HG03064 (cell line): Measurements from ENCODE around the gene PODXL.
A peak's percentile ranks its signal among the peaks of the same experiment; 100 is the strongest.
"Not testable (repeated sequence)": the region's sequence is repeated elsewhere in the genome, so short reads cannot be mapped to it uniquely, and the experiment has no call there.

Experiments
- ATAC-seq: cut with Tn5 transposase; IDR thresholded peaks from one replicate; pipeline ENCODE4 v1.9.1; 2021; ENCODE audit warnings: low read depth; ENCODE audit not compliant: unreplicated experiment

PODXL gene

DNA sequence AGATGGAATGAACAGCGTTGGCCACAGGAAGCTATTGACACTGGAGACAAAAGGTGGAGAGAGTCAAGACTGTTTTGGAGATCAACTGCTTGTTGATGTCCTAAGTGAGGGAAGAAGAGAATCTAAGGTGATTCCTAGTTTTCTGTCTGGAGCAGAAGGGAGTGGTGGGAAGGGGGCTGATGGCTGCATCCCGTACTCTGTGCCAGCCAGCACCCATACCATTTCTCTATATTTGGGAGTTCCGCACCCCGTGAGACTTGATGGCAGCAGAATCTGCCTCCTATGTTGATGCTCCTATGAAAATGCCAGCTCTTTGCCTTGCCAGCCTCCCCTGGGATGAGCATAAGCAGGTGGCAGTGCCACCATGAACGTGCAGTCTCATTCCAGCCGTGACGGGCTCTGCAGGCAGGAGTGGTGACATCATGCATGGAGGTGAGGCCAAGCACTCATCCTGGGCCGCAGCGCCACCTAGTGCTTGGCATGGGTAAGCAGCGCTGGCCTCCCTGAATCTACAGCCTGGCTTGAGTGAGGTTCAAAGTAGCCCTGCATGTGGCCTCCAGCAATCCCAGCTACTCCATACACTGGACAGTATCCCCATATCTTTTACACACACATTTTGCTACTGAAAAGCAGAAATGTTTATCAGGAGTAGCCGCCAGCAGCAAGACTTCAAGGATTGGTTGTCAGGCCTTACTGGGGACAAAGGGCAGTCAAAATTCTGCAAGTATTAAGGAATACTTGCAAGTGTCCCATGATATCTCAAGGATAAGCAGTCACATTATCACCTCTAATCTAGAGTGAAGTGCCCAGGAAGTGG is 43.0 kb downstream of the PODXL start:
- ATAC-seq = peak; percentile 94

DNA sequence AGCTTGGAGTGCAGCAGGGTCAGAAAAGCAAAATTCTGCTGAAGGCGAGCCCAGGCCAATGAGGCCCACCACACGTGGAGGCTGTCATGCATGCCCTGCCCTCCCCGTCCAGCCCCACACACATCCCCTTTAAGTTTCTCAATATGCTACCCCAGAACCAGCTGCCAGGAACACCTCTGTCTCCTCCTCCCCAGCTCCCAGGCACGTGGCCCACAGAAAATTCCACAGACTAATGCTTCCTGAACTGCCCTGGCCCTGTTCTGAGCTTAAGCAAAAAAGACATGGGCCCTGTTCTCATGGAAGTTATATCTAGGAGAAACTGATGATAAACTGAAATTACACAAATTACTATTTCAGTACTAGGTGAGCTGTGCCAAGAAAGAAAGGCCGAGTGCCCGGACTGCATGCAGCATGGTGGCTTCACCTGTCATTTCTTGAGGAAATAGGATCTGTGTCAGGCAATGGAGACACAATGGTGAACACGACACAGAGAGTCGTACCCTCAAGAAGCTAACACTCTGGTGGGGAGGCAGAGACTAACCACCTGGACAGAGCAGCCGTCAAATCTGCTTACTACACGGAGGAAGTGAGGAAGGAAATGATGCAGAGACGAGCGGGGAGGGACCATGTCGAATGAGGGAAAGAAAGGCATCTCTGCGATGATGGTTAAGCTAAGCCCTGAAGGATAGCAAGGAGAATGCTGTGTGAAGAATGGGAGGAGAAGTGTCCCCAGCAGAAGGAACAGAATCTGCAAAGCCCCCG is 44.5 kb downstream of the PODXL start:
- ATAC-seq = no peak

DNA sequence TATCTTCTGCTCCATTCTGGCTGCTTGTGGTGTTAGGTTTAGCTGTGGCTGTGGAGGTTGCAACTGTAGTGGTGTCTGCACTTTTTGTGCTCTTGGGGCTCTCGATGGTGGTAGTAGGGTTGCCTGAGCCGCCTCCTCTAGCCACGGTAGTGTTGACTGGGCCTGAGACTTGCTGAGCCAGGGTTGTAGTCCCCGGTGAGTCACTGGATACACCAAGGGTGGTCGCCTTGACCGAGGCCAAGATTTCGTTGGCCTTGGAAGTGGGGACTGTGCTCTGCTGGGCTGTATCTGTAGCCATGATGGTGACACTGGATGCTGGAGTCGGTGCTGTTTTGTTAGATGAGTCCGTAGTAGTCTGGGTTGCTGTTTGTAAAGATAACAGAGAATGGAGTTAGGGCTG is 45.4 kb downstream of the PODXL start:
- no peak for ATAC-seq

DNA sequence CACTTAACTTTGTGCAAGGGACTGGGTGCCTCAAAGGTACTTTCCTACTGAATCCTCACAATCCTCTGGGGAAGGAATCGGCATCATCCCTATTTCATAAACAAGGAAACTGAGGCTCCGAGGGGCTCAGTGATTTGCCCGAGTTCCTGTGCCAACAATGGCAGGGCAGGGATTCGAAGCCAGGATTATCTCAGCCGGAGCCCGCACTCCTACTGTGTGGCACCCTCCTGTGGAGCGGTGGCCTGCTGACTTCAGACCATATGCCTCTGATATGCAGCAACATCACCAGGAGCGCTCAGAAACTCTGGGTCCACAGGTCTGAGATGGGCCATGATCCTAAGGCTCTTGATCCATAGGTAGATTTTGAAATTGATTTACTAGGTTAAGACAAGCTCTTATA is 46.6 kb downstream of the PODXL start:
- ATAC-seq = no peak

DNA sequence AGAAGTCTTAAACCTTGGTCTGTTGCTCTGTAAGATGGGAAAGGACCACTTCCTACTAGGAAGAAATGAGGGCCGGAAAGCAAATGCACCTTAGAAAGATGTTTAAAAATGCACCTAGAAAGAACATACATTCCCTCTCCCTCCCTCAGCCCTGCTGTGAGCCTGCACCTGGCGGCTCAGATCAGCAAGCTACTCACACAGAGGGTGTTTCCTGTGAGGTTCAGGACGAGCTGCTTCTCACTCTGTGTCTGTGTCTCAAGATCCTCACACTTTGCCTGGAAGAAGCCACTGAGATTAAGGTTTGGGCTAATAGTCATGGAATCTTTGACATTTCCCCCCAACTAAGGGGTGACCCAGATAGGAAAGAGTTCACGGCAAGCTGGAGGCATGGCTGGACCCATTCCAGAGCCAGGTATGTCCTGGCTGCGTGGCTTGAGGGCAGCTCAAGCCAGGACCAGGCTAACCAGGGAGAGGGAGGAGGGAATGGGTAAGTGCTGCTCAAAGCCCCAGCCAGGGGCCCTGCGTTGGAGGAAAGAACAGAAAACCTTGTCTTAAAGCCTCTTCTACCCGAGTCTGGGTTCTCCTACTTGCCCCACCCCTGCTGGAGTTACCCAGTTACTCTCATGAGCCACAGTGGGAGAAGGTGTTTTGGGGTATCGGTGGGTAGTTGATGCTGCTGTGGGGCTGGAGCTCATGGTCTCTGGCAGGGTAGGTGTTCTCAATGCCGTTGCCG is 47.5 kb downstream of the PODXL start:
- no peak for ATAC-seq

DNA sequence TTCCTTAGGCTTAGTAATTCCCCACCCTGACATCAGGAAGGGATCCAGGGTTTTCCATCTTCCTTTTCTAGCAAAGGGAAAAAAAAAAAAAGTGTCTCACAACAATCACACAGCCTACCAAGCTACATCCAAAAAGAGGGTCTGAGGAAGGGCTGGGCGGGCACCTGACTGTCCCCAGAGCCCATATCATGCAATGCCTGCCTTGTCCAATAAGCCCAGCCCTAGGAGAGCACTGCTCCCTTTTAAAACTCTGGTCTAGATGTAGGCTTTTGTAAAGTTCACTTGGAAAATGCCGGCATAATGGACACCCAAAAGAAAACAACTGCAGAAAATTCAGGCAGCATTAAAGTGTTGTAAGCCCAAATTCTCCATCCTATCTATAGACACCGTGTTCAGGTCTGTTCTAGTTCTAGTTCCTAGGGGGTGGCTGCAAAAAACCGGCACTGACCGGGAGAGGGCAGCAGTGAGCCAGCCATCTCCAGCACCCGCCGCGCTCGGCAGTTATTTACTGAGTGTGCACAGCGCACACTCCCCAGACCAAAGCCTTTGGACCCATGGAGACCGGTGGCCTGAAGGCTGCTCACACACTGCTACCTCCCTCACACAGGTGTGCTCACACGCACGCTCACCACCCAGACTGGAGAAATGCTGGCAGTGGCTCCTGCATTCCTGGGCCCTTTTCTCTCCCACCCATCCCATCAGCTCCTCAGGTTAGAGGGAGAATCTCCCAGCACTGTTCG is 48.7 kb downstream of the PODXL start:
- peak; percentile 66 for ATAC-seq

DNA sequence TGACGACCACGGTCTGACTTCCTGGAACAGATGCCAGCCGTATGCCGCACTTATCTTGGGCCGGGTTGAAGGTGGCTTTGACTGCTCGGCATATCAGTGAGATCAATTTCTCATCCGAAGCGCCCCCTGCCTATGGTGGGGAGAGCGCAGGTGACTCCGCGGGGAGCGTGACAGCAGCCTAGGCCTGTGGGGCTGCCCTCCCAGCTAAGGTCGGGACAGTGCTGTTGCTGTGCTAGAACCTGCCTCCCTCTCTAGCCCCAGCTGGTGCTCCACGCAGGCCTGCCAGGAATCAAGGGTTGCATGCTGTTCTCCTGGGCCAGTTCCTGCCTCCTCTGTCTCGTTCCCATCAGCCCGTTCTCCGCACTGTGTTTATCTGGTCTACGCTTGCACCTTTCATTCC is 49.8 kb downstream of the PODXL start:
- no peak for ATAC-seq

DNA sequence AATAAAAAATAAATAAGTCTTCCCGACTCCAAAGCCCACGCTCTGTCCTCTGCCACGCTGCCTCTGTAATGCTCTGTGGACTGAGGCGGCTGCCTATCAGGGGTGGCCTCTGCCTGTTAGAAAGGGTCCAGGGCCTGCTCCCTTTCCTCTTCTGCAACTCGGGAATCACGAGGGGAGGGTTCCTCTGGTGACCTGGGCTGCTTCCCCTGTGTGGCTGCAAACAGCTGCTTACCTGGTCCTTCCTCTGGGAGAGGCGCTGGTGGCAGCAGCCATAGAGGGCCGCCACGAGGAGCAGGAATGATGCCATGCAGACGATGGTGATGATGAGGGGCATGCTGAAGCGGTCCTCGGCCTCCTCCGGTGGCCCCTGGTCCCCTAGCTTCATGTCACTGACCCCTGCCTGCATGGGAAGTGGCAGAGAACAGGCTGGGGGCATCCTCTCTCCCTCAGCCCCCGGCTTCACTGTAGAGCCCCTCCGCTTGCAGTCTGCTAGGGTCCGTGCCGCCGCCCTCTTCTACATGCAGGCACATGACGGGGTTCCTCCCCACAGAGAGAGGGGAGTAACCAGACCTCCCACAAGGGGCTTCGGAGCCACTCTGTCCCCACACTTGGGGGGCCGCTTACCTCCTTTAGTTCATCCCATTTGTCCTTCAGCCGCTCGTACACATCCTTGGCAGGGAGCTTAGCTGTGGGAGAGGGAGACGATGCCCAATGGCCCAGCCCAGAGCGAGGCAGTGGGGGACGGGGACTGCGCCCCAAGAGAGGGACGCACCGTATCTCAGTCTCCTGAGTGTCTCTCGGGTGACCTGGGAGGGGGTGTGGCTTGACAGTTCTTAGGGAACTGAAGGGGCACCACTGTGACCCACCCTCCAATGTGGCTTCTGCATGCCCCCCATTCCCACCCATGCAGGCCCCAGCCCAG is 50.5 kb downstream of the PODXL start:
- no peak for ATAC-seq

DNA sequence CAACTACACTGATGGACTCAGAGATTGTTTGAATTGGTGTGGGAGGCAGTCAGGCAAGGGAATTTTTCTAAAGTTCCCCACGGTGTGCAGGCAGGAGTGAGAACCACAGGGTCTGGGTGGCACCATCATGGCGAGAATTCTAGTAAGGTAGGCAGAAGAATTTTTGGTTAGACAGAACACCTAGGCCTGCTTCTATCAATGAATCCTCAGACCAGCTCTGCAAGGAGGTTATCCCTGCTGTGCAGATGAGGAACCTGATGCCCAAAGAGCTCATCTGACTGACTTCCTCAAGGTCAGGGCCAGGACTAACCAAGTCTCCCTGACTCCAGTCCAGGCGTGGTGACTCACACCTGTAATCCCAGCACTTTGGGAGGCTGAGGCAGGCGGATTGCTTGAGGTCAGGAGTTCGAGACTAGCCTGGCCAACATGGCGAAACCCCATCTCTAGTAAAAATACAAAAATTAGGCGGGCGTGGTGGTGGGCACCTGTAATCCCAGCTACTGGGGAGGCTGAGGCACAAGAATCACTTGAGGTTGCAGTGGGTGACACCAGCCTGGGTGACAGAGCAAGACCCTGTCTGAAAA is 51.3 kb downstream of the PODXL start:
- ATAC-seq = not testable (repeated sequence)

DNA sequence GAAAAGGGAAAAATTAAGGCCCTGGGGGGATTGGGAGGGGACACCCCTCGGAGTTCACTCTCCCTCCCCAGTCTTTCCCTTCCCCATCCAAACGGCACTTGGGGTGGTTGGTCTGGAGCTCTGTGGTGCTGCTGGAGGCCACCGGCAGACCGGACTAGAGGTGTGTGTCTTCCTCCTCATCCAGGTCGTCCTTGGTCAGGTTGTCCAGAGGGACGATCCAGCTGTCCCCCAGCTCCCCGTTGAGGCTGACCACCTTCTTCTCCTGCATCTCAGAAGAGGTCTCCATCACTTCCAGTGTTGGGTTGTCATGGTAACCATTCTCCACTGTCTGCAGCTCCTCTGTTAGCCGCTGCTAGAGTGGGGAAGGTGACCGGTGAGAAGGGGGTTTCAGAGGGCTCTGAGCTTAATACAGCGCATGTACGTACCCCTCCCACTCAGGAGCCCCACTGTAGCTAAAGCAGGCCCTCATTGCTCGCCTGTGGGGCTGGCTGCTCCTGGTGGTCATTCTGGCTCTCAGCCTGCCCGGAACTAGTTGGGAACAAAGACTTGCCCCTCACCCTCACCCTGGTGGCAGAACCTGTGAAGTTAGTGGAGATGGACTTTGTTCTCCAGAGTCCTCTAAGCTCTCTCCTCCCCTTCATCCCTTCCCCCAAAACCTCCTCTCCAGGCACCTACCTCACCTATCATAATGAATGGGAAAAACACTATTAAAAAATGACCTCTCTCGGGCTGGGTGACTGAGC is 52.1 kb downstream of the PODXL start:
- no peak for ATAC-seq

DNA sequence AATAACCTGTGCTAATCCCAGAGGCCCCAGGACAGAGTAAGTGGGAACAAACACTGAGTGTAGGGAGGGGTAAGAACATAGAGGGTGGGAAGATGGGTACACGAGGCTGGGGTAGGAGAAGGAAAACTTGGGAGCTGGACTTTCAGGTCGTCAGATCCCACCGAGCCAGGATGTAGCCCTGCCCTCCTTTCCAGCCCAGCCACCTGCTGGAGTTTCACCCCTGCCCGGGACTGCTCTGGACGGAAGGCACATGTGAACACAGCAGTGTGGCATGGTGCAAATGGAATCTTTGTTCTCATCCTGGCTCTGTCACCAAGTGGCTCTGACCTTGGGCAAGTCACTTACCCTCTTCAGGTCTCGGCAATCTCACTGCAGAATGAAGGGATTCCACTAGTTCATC is 52.8 kb downstream of the PODXL start:
- no peak for ATAC-seq

DNA sequence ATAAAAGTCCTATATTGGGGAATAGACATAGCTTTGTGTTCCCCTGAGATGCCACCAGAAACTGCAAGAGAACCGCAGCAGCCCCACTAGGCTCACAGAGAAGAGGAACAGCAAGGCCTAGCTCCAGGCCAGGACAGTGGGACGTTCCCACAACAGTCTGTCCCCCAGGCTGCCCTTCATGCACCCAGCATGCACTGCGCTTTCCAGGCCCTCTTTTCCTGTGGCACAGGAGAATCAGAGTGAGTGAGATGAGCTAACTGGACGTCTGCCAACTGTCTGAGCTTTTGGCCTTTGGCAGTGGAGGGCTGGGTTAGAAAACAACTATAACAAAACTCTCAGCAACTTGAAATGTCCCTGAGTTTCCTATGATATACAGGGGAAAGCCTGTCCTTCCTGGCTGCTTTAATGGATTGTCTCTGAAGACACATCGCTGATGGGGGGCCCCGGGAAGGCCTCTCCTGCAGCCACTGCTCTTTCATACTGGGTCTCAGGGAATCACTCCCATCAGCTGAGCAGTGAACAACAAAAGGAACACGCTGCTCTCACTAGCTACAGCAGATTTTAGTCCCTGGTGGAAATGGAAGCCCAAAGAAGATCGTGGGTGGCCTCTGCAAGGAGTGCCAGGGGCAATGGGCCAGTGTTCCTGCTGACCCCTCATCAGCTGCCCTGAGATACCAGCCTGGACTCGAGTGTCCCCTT is 53.5 kb downstream of the PODXL start:
- no peak for ATAC-seq

DNA sequence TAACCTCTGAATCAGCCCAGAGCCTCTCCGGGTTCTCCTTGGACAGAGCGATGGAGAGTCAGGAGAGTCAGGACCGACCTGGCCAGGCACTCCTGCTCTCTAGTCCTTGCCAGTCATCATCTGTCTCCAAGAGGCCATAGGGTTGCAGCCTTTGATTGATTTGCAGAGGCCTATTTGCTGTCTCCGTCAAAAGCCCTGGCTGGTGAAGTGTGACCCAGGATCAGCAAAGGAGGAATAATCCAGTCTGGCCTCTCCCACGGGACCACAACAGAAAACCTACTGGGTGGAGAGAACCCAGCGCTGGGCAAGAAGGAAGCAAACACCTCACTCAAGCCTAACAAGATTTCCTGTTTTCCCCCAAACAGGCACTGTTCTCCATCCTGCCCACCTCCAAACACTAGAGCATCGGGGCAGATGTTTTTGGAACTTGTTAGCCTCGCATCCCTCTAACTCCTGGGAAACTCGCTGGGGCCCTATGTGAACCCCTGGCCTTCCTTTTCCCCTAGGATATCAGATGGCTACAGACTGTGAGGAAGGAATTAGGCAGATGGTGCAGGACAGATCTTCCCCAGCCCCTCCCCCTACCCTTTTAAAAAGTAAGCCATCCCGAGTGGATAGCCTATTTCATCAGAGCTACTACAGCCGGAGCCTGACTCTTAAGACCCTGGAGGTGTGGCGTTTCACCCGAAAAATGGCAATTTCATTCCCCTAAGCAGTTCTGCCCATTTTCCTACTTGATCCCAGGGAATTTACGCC is 54.3 kb downstream of the PODXL start:
- no peak for ATAC-seq

DNA sequence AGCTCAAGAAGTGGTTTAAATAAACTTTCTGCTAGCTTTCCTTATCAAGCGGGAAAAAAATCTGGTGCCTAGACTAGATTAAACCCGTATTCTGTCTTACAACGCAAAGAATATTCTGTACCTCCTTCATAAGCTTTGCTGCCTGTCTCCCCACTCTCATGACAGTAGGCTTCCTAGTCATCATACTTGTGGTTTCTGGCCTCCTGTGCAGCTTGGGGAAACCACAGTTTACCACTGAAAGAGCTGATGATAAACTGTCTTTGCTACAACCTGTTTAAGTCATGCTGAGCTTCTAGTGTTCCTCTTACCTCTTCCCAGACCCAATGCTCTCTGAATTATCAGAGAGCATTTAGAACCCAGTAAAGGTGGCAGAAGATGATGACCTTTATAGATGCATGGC is 55.0 kb downstream of the PODXL start:
- peak; percentile 87 for ATAC-seq

DNA sequence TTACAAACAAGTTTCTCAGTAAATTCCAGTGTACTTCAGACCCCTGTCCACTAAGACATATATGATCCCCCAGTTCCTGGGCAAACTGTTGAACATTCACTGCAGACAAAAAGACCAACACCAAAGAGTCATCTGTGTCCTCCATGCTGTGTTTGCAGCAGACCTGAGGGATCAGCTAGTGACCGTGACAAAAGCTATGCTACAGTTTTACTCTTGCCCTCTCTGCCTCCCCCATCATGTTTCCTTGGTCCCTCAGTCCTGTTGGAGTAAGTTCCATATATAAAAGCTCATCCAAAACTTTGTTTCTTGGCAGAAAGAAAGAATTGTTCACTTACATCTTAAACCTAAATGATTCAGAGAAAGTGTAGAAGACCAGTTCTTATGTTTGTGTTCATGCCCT is 56.1 kb downstream of the PODXL start:
- ATAC-seq = no peak

DNA sequence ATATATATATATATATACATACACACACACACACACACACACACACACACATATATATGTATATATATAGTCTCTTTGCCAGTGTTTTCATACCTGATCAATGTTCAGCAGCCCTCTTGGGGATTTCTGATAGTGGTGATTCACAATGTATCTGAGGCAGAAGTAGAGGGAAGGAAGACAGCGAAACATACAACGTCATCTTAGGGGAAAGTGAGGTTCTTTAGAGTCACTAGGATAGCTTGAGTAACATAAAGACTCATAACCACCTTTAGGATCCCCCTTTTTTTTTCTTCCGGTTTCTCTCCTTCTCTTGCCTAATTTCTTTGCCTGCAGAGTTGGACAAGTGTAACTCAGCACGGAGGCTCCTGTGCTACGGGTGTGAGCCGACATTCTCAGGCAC is 56.6 kb downstream of the PODXL start:
- ATAC-seq = no peak

DNA sequence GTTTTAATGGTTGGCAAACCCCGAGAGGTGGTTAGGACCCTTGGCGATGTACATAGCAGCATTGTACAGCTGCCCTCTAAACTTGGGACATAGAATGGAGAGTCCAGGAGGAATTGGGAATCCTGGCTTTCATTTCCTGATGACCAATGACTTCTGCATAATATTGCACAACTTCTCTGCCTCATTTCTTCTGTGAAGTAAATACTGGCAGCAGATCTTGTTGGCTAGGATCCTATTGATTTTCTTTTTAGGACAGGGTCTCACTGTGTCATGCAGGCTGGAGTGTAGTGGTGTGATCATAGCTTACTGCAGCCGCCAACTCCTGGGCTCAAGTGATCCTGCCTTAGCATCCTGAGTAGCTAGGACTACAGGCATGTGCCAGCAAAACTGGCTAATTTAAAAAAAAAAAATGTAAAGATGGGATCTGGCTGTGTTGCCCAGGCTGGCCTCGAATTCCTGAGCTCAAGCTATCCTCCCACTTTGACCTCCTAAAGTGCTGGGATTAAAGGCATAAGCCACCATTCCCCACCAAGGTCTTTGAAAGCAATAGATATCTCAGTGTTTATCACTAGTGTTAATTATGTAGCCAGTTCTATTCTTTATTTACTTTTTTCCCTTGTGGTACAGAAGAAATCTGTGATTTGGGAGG is 58.1 kb downstream of the PODXL start:
- ATAC-seq = no peak
